ENCODE data around the gene ARHGAP6. TPM values are rescaled to one million over a fixed set of nuclear protein-coding genes. Genes with fewer than 3 reads are reported as not detected.

ARHGAP6 gene
- total RNA-seq, 1 experiment from 2014 or later: not detected

DNA sequence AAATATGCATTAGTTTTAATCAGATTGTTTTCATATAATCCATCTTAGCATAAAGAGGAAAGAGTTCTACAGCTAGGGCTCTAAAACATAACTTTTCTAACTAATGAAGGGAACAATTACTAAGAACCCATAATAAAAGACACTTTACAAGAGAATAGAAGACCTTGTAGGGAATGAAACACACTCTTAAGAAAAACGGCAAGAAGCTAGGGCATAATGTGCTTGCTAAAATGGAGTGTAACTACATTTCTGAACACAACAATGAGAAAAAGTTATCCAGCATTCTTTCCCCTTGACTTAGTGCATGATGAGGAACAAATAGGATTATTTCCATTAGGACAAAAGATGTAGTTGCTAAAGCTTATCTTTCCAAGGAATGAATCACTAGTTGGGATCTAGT is 54.6 kb downstream of the ARHGAP6 start:
- no peak for DNase-seq (ENCODE audit: unreplicated experiment)
- Mint-ChIP-seq H3K4me1 (ENCODE audit: insufficient read depth, unreplicated experiment) (no peaks in the 10 kb centered on the region), H3K4me3 (ENCODE audit: unreplicated experiment) (no peak overlapping the region), H3K27ac (ENCODE audit: low read depth, unreplicated experiment) (no peak overlapping the region), H3K9me3 (ENCODE audit: unreplicated experiment) (no peaks in the 10 kb centered on the region), H3K36me3 (ENCODE audit: insufficient read depth, unreplicated experiment) (no peaks in the 10 kb centered on the region), H3K27me3 (ENCODE audit: insufficient read depth, unreplicated experiment) (peaks cover 12% of the 10 kb centered on the region)
- no TSS peak for BruUV-seq (replicated peaks)
- TF ChIP-seq, protein P1, sequence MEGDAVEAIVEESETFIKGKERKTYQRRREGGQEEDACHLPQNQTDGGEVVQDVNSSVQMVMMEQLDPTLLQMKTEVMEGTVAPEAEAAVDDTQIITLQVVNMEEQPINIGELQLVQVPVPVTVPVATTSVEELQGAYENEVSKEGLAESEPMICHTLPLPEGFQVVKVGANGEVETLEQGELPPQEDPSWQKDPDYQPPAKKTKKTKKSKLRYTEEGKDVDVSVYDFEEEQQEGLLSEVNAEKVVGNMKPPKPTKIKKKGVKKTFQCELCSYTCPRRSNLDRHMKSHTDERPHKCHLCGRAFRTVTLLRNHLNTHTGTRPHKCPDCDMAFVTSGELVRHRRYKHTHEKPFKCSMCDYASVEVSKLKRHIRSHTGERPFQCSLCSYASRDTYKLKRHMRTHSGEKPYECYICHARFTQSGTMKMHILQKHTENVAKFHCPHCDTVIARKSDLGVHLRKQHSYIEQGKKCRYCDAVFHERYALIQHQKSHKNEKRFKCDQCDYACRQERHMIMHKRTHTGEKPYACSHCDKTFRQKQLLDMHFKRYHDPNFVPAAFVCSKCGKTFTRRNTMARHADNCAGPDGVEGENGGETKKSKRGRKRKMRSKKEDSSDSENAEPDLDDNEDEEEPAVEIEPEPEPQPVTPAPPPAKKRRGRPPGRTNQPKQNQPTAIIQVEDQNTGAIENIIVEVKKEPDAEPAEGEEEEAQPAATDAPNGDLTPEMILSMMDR (IDR thresholded peaks at IDR 0.05; ENCODE audit: unreplicated experiment): no peak
- intact Hi-C loops (cut with micrococcal nuclease): no loop called here
- ChIA-PET CTCF (interaction anchor here (0.6 to 1.3 kb wide), 2 partner anchors 19 to 766 kb away, joined by 3 read pairs; no protein-coding TSS in a partner anchor), POLR2A (no interaction called here)

DNA sequence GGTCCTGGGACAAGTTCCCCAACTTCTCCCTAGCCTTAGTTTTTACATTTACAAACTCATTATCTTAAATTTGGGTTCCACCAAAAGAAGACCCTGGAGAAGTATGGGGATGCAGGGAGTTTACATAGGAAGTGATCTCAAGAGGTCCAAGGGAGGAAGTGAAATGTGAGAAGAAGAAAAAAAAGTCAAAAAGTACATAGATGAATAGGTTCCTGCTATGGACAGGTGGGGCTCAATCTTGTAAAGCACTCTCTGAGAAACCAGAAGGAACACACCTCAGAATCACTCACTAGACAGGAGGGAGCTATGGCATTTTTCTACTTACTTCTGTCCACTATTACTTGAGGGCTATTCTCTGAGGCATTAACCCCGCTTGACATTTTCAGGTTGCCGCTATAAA is 56.6 kb downstream of the ARHGAP6 start:
- ChIA-PET POLR2A (no interaction called here), CTCF (interaction anchor here (1.0 kb wide), 1 partner anchor 67 kb away, joined by 3 read pairs; no protein-coding TSS in a partner anchor)
- no peak overlapping the region for H3K27ac Mint-ChIP-seq (ENCODE audit: low read depth, unreplicated experiment)
- intact Hi-C loops (cut with micrococcal nuclease): no loop called here
- DNase-seq (ENCODE audit: unreplicated experiment): no peak
- H3K4me1 Mint-ChIP-seq (ENCODE audit: insufficient read depth, unreplicated experiment): no peaks in the 10 kb centered on the region
- no TSS peak for BruUV-seq (replicated peaks)
- H3K9me3 Mint-ChIP-seq (ENCODE audit: unreplicated experiment): no peaks in the 10 kb centered on the region
- H3K27me3 Mint-ChIP-seq (ENCODE audit: insufficient read depth, unreplicated experiment): peaks cover 27% of the 10 kb centered on the region
- TF ChIP-seq, protein P1 (IDR thresholded peaks at IDR 0.05; ENCODE audit: unreplicated experiment): no peak
- no peak overlapping the region for H3K4me3 Mint-ChIP-seq (ENCODE audit: unreplicated experiment)
- no peaks in the 10 kb centered on the region for H3K36me3 Mint-ChIP-seq (ENCODE audit: insufficient read depth, unreplicated experiment)

DNA sequence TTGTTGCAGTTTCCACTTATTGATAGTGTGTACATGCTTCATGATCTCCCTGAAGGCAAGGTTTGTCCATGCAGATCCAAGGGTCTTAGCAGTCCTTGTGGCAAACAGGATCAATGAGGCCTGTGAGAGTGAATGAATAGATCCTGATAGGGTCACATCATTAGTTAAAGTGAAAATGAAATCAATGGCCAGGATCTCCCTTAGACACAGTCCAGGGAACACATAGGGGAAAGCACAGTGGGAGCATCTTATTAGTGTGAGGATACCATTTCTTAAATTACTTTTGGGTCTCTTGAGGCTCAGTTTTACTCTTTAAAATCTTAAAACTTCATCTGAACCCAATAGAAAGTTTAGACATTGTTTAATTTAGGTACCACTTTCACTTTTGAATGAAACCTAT is 59.3 kb downstream of the ARHGAP6 start:
- Mint-ChIP-seq H3K4me1 (ENCODE audit: insufficient read depth, unreplicated experiment) (no peaks in the 10 kb centered on the region), H3K9me3 (ENCODE audit: unreplicated experiment) (no peaks in the 10 kb centered on the region), H3K27me3 (ENCODE audit: insufficient read depth, unreplicated experiment) (peaks cover 27% of the 10 kb centered on the region), H3K4me3 (ENCODE audit: unreplicated experiment) (no peak overlapping the region), H3K27ac (ENCODE audit: low read depth, unreplicated experiment) (no peak overlapping the region), H3K36me3 (ENCODE audit: insufficient read depth, unreplicated experiment) (no peaks in the 10 kb centered on the region)
- BruUV-seq (replicated peaks): no TSS peak
- intact Hi-C loops (cut with micrococcal nuclease): no loop called here
- ChIA-PET CTCF (interaction anchor here (1.1 to 1.3 kb wide), 2 partner anchors 14 to 117 kb away, joined by 3 to 4 read pairs; no protein-coding TSS in a partner anchor), POLR2A (no interaction called here)
- TF ChIP-seq, protein P1 (IDR thresholded peaks at IDR 0.05; ENCODE audit: unreplicated experiment): no peak
- DNase-seq (ENCODE audit: unreplicated experiment): no peak

DNA sequence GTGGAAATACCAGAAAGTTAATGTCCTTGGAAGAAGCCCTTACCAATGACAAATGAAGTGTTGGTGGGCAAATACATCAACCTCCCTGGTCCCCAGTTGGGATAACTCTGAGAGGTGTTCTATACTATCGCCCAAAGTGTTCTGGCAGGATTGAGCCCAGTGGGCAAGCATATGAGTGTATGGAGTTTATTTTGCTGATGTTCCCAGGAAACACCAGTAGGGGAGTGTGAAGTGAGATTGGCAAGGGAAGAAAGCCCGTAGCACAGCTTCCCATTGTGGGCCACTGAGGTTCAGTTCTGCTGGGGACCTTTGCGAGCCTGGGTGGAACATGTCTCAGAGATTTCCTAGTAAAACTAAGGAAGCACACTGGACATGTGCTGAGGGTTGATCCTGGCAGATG is 65.1 kb downstream of the ARHGAP6 start:
- ChIA-PET POLR2A (no interaction called here), CTCF (no interaction called here)
- H3K27ac Mint-ChIP-seq (ENCODE audit: low read depth, unreplicated experiment): no peak overlapping the region
- H3K4me1 Mint-ChIP-seq (ENCODE audit: insufficient read depth, unreplicated experiment): no peaks in the 10 kb centered on the region
- intact Hi-C loops (cut with micrococcal nuclease): no loop called here
- DNase-seq (ENCODE audit: unreplicated experiment): no peak
- H3K4me3 Mint-ChIP-seq (ENCODE audit: unreplicated experiment): no peak overlapping the region
- TF ChIP-seq, protein P1 (IDR thresholded peaks at IDR 0.05; ENCODE audit: unreplicated experiment): no peak
- H3K9me3 Mint-ChIP-seq (ENCODE audit: unreplicated experiment): no peaks in the 10 kb centered on the region
- BruUV-seq (replicated peaks): no TSS peak
- no peaks in the 10 kb centered on the region for H3K36me3 Mint-ChIP-seq (ENCODE audit: insufficient read depth, unreplicated experiment)
- peaks cover 9% of the 10 kb centered on the region for H3K27me3 Mint-ChIP-seq (ENCODE audit: insufficient read depth, unreplicated experiment)

All from MCF 10A (cell line).